IMR-90 (cell line): ENCODE data around the gene LLCFC1. TPM values are rescaled to one million over a fixed set of nuclear protein-coding genes. Genes with fewer than 3 reads are reported as not detected.

Source experiments
- ATAC-seq: fragments of 200-7000 bp; cut with Tn5 transposase; 2 replicates; pipeline ENCODE4 v1.9.1; 2020; ENCODE audit warnings: low read depth, mild to moderate bottlenecking, moderate library complexity
- BruUV-seq: library from RNA; stranded (reverse); fragments of 400-500 nt; replicated peaks from 2 replicates; lab custom pipeline; 2021; lab: Mats Ljungman, UMichigan
- CTCF ChIA-PET: fragments of 300-600 bp; formaldehyde crosslinking; extraction: SDS; loops from one replicate; lab custom pipeline; 2021; ENCODE audit warnings: antibody characterized with exemption; lab: Yijun Ruan, JAX
- POLR2A ChIA-PET: fragments of 300-600 bp; sonication (Branson Sonifier 250); formaldehyde crosslinking; loops from one replicate; lab custom pipeline; 2022; ENCODE audit warnings: antibody characterized with exemption; ENCODE audit not compliant: unreplicated experiment; lab: Charles Lee
- DNase-seq: peaks from one replicate; pipeline ENCODE4 v3.0.0; 2013
- H2AFZ ChIP-seq: replicated peaks from 2 replicates; pipeline ENCODE3; 2013; ENCODE audit warnings: low read length, mild to moderate bottlenecking; ENCODE audit not compliant: poor library complexity
- H2AK5ac ChIP-seq: 2 replicates; pipeline ENCODE4 v1.6.1; 2013; ENCODE audit warnings: low read depth, low read length, inconsistent platforms
- H2AK9ac ChIP-seq: replicated peaks from 2 replicates; pipeline ENCODE3; 2013; ENCODE audit warnings: mild to moderate bottlenecking, low read depth, low read length, moderate library complexity; ENCODE audit not compliant: poor library complexity
- H2BK120ac ChIP-seq: 2 replicates; pipeline ENCODE4 v1.6.1; 2013; ENCODE audit warnings: low read depth, low read length, inconsistent platforms
- H2BK15ac ChIP-seq: 3 replicates; pipeline ENCODE4 v1.6.1; 2013; ENCODE audit warnings: low read depth, low read length, inconsistent platforms
- H2BK20ac ChIP-seq: 2 replicates; pipeline ENCODE4 v1.6.1; 2013; ENCODE audit warnings: low read depth, mild to moderate bottlenecking, inconsistent platforms, low read length, moderate library complexity
- H2BK5ac ChIP-seq: 2 replicates; pipeline ENCODE4 v1.6.1; 2013; ENCODE audit warnings: mild to moderate bottlenecking, low read depth, low read length, inconsistent platforms; ENCODE audit not compliant: poor library complexity, severe bottlenecking
- H3K14ac ChIP-seq: replicated peaks from 2 replicates; pipeline ENCODE4 v1.6.1; 2013; ENCODE audit warnings: low read depth, low read length, inconsistent platforms
- H3K18ac ChIP-seq: 2 replicates; pipeline ENCODE4 v1.6.1; 2013; ENCODE audit warnings: low read depth, low read length, control low read depth
- H3K23ac ChIP-seq: 2 replicates; pipeline ENCODE4 v1.6.1; 2013; ENCODE audit warnings: low read depth, low read length, inconsistent platforms
- H3K27ac ChIP-seq: 2 replicates; pipeline ENCODE4 v1.5.1; 2013; ENCODE audit warnings: mild to moderate bottlenecking, control low read depth, low read length; ENCODE audit not compliant: insufficient read depth
- H3K27me3 ChIP-seq: 2 replicates; pipeline ENCODE4 v1.6.1; 2013; ENCODE audit warnings: low read length; ENCODE audit not compliant: control insufficient read depth, insufficient read depth
- H3K36me3 ChIP-seq: 2 replicates; pipeline ENCODE4 v1.6.1; 2013; ENCODE audit warnings: low read length, mixed read lengths; ENCODE audit not compliant: control insufficient read depth, insufficient read depth
- H3K4ac ChIP-seq: 2 replicates; pipeline ENCODE4 v1.6.1; 2013; ENCODE audit warnings: low read depth, low read length, inconsistent platforms
- H3K4me1 ChIP-seq: 2 replicates; pipeline ENCODE4 v1.6.1; 2013; ENCODE audit warnings: low read length, mixed read lengths; ENCODE audit not compliant: control insufficient read depth, insufficient read depth
- H3K4me2 ChIP-seq: 2 replicates; pipeline ENCODE4 v1.6.1; 2013; ENCODE audit warnings: low read depth, mild to moderate bottlenecking, control low read depth, low read length, moderate library complexity
- H3K4me3 ChIP-seq: 2 replicates; pipeline ENCODE4 v1.5.1; 2013; ENCODE audit warnings: low read depth, mild to moderate bottlenecking, control low read depth, low read length, moderate library complexity; ENCODE audit not compliant: insufficient read depth
- H3K56ac ChIP-seq: 2 replicates; pipeline ENCODE4 v1.6.1; 2013; ENCODE audit warnings: low read length, inconsistent platforms; ENCODE audit not compliant: insufficient read depth; ENCODE audit errors: extremely low read depth
- H3K79me1 ChIP-seq, 2 experiments: 2 replicates each; pipeline ENCODE4 v1.6.1; 2013; ENCODE audit warnings: low read length in 2 of 2, inconsistent platforms in 1 of 2, low read depth in 1 of 2
- H3K9ac ChIP-seq: 2 replicates; pipeline ENCODE4 v1.6.1; 2013; ENCODE audit warnings: low read depth, low read length, control low read depth
- H3K9me1 ChIP-seq: 2 replicates; pipeline ENCODE4 v1.6.1; 2013; ENCODE audit warnings: low read length, inconsistent platforms; ENCODE audit not compliant: insufficient read depth
- H3K9me3 ChIP-seq: 2 replicates; pipeline ENCODE4 v1.6.1; 2013; ENCODE audit warnings: low read length; ENCODE audit not compliant: control insufficient read depth, insufficient read depth
- H4K20me1 ChIP-seq: 2 replicates; pipeline ENCODE4 v1.6.1; 2013; ENCODE audit warnings: low read length, inconsistent platforms; ENCODE audit not compliant: insufficient read depth
- H4K5ac ChIP-seq: 2 replicates; pipeline ENCODE4 v1.6.1; 2013; ENCODE audit warnings: mild to moderate bottlenecking, low read depth, low read length, control low read depth
- H4K8ac ChIP-seq, 2 experiments: 2 replicates each; pipeline ENCODE4 v1.6.1; 2013; ENCODE audit warnings: low read depth in 2 of 2, low read length in 2 of 2, control low read depth in 1 of 2, inconsistent platforms in 1 of 2
- H4K91ac ChIP-seq: 2 replicates; pipeline ENCODE4 v1.6.1; 2013; ENCODE audit warnings: low read depth, low read length, inconsistent platforms; ENCODE audit not compliant: insufficient read depth
- BHLHE40 ChIP-seq: fragments of 150-350 bp; IDR thresholded peaks from 2 replicates; pipeline ENCODE4 v1.6.1; 2016; ENCODE audit warnings: mild to moderate bottlenecking, low read depth, low read length
- CEBPB ChIP-seq: IDR thresholded peaks from 2 replicates; pipeline ENCODE4 v1.6.1; 2012; ENCODE audit warnings: low read depth, low read length, improper control_type of control experiment
- CHD1 ChIP-seq: IDR thresholded peaks from 2 replicates; pipeline ENCODE4 v1.6.1; 2012; ENCODE audit warnings: low read depth, low read length, improper control_type of control experiment
- CTCF ChIP-seq: conservative IDR thresholded peaks from 2 replicates; pipeline ENCODE4 v1.5.1; 2012; ENCODE audit warnings: mild to moderate bottlenecking, low read depth, low read length, improper control_type of control experiment
- FOS ChIP-seq: fragments of 150-350 bp; IDR thresholded peaks from 2 replicates; pipeline ENCODE4 v1.6.1; 2016; ENCODE audit warnings: low read depth, low read length
- MAFK ChIP-seq: IDR thresholded peaks from 2 replicates; pipeline ENCODE4 v1.6.1; 2012; ENCODE audit warnings: low read depth, low read length, improper control_type of control experiment
- MAZ ChIP-seq: IDR thresholded peaks from 2 replicates; pipeline ENCODE4 v1.6.1; 2012; ENCODE audit warnings: low read depth, mild to moderate bottlenecking, low read length, improper control_type of control experiment, moderate library complexity, borderline replicate concordance
- MXI1 ChIP-seq: IDR thresholded peaks from 2 replicates; pipeline ENCODE4 v1.6.1; 2012; ENCODE audit warnings: low read depth, mild to moderate bottlenecking, low read length, moderate library complexity, borderline replicate concordance
- NFE2L2 ChIP-seq: fragments of 150-350 bp; IDR thresholded peaks from 2 replicates; pipeline ENCODE4 v1.6.1; 2016; ENCODE audit warnings: low read depth, mild to moderate bottlenecking, low read length
- POLR2A ChIP-seq: IDR thresholded peaks from 2 replicates; pipeline ENCODE4 v1.6.1; 2012; ENCODE audit warnings: mild to moderate bottlenecking, low read depth, low read length
- RAD21 ChIP-seq: IDR thresholded peaks from 2 replicates; pipeline ENCODE4 v1.6.1; 2012; ENCODE audit warnings: low read length, improper control_type of control experiment
- RCOR1 ChIP-seq: IDR thresholded peaks from 2 replicates; pipeline ENCODE4 v1.6.1; 2012; ENCODE audit warnings: mild to moderate bottlenecking, low read length, improper control_type of control experiment; ENCODE audit not compliant: insufficient replicate concordance
- RFX5 ChIP-seq: IDR thresholded peaks from 2 replicates; pipeline ENCODE4 v1.8.0; 2012; ENCODE audit warnings: low read depth, mild to moderate bottlenecking, low read length, moderate library complexity
- SMC3 ChIP-seq: fragments of 150-350 bp; IDR thresholded peaks from 2 replicates; pipeline ENCODE4 v1.6.1; 2016; ENCODE audit warnings: low read depth, mild to moderate bottlenecking, antibody characterized with exemption, low read length, moderate library complexity
- USF2 ChIP-seq: fragments of 150-350 bp; IDR thresholded peaks from 2 replicates; pipeline ENCODE4 v1.6.1; 2017; ENCODE audit warnings: mild to moderate bottlenecking, antibody characterized with exemption, low read length, low read depth
- WGBS, 2 experiments: methylation state at CpG; one replicate each; pipeline versions ENCODE4 v1.1.5 to v1.1.7; 2013; ENCODE audit warnings: missing lambda C conversion rate in 2 of 2; ENCODE audit not compliant: insufficient read length in 1 of 2; ENCODE audit errors: extremely low coverage in 2 of 2; 5-methylcytosine and 5-hydroxymethylcytosine counted together
- dilution Hi-C: fragments of 300-500 bp; cut with HindIII; formaldehyde crosslinking; loops from one replicate; pipeline ENCODE4 v1.14.3; 2018; ENCODE audit warnings: low sequenced_read_pairs; ENCODE audit not compliant: unreplicated experiment
- in situ Hi-C: fragments of 300-500 bp; cut with MboI; formaldehyde crosslinking; loops from 3 replicates; pipeline ENCODE4 v1.14.3; 2019; ENCODE audit warnings: low sequenced_read_pairs, inconsistent platforms, mixed read lengths
- intact Hi-C: fragments of 100-400 bp; cut with micrococcal nuclease; formaldehyde crosslinking; loops from 2 replicates; pipeline ENCODE4 v1.10.0; 2022
- polyA plus RNA-seq, 3 experiments: library from polyadenylated mRNA; depleted of rRNA; stranded (reverse); fragments of >200 nt; gene quantifications; 2 replicates each; pipeline ENCODE4 v1.2.3, GENCODE V29; 2012; ENCODE audit warnings: low replicate concordance in 1 of 3
- total RNA-seq: library from RNA; depleted of rRNA; stranded (reverse); fragments of >200 nt; gene quantifications from 2 replicates; pipeline ENCODE4 v1.2.3, GENCODE V29; 2012
- TF ChIP-seq, protein P1 (sequence below): fragments of 150-350 bp; IDR thresholded peaks from 2 replicates; pipeline ENCODE4 v1.6.1; 2016; ENCODE audit warnings: low read depth, mild to moderate bottlenecking, low read length, moderate library complexity, borderline replicate concordance

LLCFC1 gene
- total and polyA plus RNA-seq, 2 of the 4 experiments (the other 2 are of a cell fraction), result not detected

DNA sequence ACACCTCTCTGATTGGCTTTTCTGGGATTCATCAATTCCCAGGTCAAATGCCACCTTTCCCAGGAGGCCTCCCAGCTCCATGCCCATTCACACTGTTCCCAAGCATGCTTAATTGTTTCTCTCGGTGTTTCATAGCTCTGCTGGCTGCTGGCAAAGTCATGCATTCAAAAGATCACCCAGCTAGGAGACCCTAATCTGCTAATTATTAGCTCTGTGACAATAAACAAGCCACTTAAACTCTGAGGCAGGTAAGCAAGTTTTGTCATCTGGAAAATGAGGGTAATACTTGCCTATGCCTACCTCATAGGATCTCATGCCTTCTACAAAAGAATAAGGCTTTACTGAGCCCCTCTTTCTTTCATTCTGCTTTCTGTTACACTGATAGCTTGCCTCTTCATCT is 23.7 kb downstream of the LLCFC1 start:
- CTCF ChIA-PET, result no interaction called here
- H3K27me3 ChIP-seq, result no peaks in the 10 kb centered on the region

More for the DNA sequence above, 23.7 kb downstream of the LLCFC1 start:
- no TSS peak for BruUV-seq
- dilution Hi-C loops, result no loop called here
- Histone ChIP-seq H3K23ac (no peak overlapping the region), H3K79me1 (no peaks in the 10 kb centered on the region), H2AK5ac (no peak overlapping the region), H3K4ac (no peak overlapping the region), H2BK5ac (no peak overlapping the region), H3K14ac (no peak overlapping the region), H4K5ac (no peak overlapping the region), H3K56ac (no peak overlapping the region), H3K18ac (no peak overlapping the region), H2BK15ac (no peak overlapping the region), H4K91ac (no peak overlapping the region), H3K4me3 (no peak overlapping the region), H2AFZ (no peak overlapping the region), H3K4me1 (no peaks in the 10 kb centered on the region), H4K20me1 (no peaks in the 10 kb centered on the region), H3K36me3 (no peaks in the 10 kb centered on the region), H2BK20ac (no peak overlapping the region), H2BK120ac (no peak overlapping the region), H3K4me2 (no peak overlapping the region), H3K9me3 (no peaks in the 10 kb centered on the region; the same call in 1 of the 2 replicates), H3K27ac (no peak overlapping the region), H3K9ac (no peak overlapping the region), H2AK9ac (no peak overlapping the region), H3K9me1 (no peaks in the 10 kb centered on the region), H4K8ac (no peak overlapping the region)
- intact Hi-C loops, result no loop called here
- TF ChIP-seq MXI1 (no peak), POLR2A (no peak), CEBPB (no peak), USF2 (no peak), NFE2L2 (no peak), RCOR1 (no peak), SMC3 (no peak), MAFK (no peak), RFX5 (no peak), RAD21 (no peak), BHLHE40 (no peak), CHD1 (no peak), MAZ (no peak), CTCF (no peak), FOS (no peak)
- TF ChIP-seq, protein P1, sequence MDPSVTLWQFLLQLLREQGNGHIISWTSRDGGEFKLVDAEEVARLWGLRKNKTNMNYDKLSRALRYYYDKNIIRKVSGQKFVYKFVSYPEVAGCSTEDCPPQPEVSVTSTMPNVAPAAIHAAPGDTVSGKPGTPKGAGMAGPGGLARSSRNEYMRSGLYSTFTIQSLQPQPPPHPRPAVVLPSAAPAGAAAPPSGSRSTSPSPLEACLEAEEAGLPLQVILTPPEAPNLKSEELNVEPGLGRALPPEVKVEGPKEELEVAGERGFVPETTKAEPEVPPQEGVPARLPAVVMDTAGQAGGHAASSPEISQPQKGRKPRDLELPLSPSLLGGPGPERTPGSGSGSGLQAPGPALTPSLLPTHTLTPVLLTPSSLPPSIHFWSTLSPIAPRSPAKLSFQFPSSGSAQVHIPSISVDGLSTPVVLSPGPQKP, result no peak
- DNase-seq (no peak), ATAC-seq (no peak)
- in situ Hi-C loops, result no loop called here
- POLR2A ChIA-PET, result no interaction called here
- no CpG with 5 or more reads among the region's 1 CpG for WGBS, 2 experiments
